ENCODE data around the gene MICAL1. TPM values are rescaled to one million over a fixed set of nuclear protein-coding genes. Genes with fewer than 3 reads are reported as not detected.

The MICAL1 gene
- total and polyA plus RNA-seq, 2 of the 8 experiments (the other 6 are each of a cell fraction or from before 2014, with no cell fraction given): 42.5 to 55.4 TPM

GRCh38 chr6:109467696-109468095 lies 12.1 kb upstream of the MICAL1 start:
- DNase-seq (ENCODE audit: low read depth in 1 of 2, low spot score in 2 of 2) (no peak), FAIRE-seq (no peak)
- peaks cover 1 to 23% of the 10 kb centered on the region in 2 experiments for H4K20me1 ChIP-seq (replicated peaks in 1 of 2; ENCODE audit: control insufficient read depth in 1 of 2, insufficient read depth in 2 of 2, low read length in 2 of 2)
- H2AK5ac ChIP-seq (ENCODE audit: low read depth, low read length): no peak overlapping the region
- no peaks in the 10 kb centered on the region for H3K9me3 ChIP-seq (ENCODE audit: insufficient read depth in 2 of 2, low read depth in 1 of 2, low read length in 1 of 2)
- CTCF ChIA-PET (ENCODE audit: partially characterized antibody): no interaction called here
- no peak overlapping the region for H2BK15ac ChIP-seq (ENCODE audit: low read length)
- no peak overlapping the region for H3K18ac ChIP-seq (ENCODE audit: extremely low read depth, low read length)
- WGBS, 2 experiments (ENCODE audit: extremely low coverage in 1 of 2, insufficient coverage in 1 of 2, insufficient read length in 1 of 2, insufficient replicate concordance in 2 of 2, low coverage in 1 of 2, low lambda C conversion rate in 2 of 2, missing lambda C conversion rate in 1 of 2): 94 to 100% methylated on average over 1 to 6 of the region's 6 CpGs
- TF ChIP-seq SIRT6 (IDR thresholded peaks at IDR 0.05; ENCODE audit: low read length): no peak
- TF ChIP-seq RFX5 (IDR thresholded peaks at IDR 0.05; ENCODE audit: borderline replicate concordance, low read depth, low read length): no peak
- no peak overlapping the region for H2BK5ac ChIP-seq (ENCODE audit: low read depth, low read length)
- no peak overlapping the region for H3K27ac ChIP-seq (ENCODE audit: low read depth, low read length)
- no peak overlapping the region for H3K4me3 ChIP-seq (ENCODE audit: extremely low read depth in 1 of 4, insufficient read depth in 2 of 4, low read depth in 3 of 4, low read length in 4 of 4)
- H2BK12ac ChIP-seq (ENCODE audit: low read depth, low read length): no peak overlapping the region
- H2AFZ ChIP-seq (ENCODE audit: low read length): no peak overlapping the region
- H3K4me1 ChIP-seq (replicated peaks in 1 of 4; ENCODE audit: control insufficient read depth in 3 of 4, insufficient read depth in 4 of 4, low read length in 3 of 4): no peaks in the 10 kb centered on the region
- H3K4me2 ChIP-seq (ENCODE audit: insufficient read depth in 1 of 2, low read depth in 2 of 2, low read length in 2 of 2): no peak overlapping the region
- no peak overlapping the region for H4K5ac ChIP-seq (ENCODE audit: insufficient read length, low read depth, low read length)
- H4K91ac ChIP-seq (replicated peaks; ENCODE audit: insufficient read length, low read length): no peak overlapping the region
- H3K56ac ChIP-seq (replicated peaks; ENCODE audit: insufficient read length, low read depth, low read length): no peak overlapping the region
- H3K36me3 ChIP-seq (ENCODE audit: control insufficient read depth in 2 of 4, insufficient read depth in 4 of 4, low read length in 3 of 4): peaks cover 21 to 98% (median 57%) of the 10 kb centered on the region in 4 experiments
- no peak overlapping the region for H2BK120ac ChIP-seq (replicated peaks; ENCODE audit: low read depth, low read length)
- no peak overlapping the region for H3K9ac ChIP-seq (replicated peaks in 1 of 4; ENCODE audit: extremely low read depth in 1 of 4, low read depth in 3 of 4, low read length in 3 of 4)
- H3K4ac ChIP-seq (replicated peaks; ENCODE audit: insufficient read length, low read depth, low read length): no peak overlapping the region
- H3K14ac ChIP-seq (ENCODE audit: insufficient read length): no peak overlapping the region
- H3K79me2 ChIP-seq (ENCODE audit: control insufficient read depth in 1 of 2, insufficient read depth in 2 of 2, low read length in 2 of 2): peaks cover 0 to 21% of the 10 kb centered on the region in 2 experiments; a peak in 2 of 4 replicates
- H3K23ac ChIP-seq (ENCODE audit: insufficient read length): no peak overlapping the region
- H3K27me3 ChIP-seq (replicated peaks in 1 of 4; ENCODE audit: control insufficient read depth in 3 of 4, extremely low read depth in 1 of 4, insufficient read depth in 3 of 4, low read length in 3 of 4): no peaks in the 10 kb centered on the region
- peaks cover 11% of the 10 kb centered on the region; the same call in 1 of the 2 replicates for H3K79me1 ChIP-seq (ENCODE audit: low read depth, low read length)
- POLR2A ChIA-PET (ENCODE audit: partially characterized antibody): no interaction called here
- H4K8ac ChIP-seq (ENCODE audit: extremely low read depth, insufficient read depth, low read length): no peak overlapping the region
- no peaks in the 10 kb centered on the region for H3K23me2 ChIP-seq (ENCODE audit: low read depth, low read length)
- H2BK20ac ChIP-seq (ENCODE audit: low read length): no peak overlapping the region

Data from H1 (cell line).